ENCODE results near the gene FHAD1. TPM values are rescaled to one million over a fixed set of nuclear protein-coding genes. Genes with fewer than 3 reads are reported as not detected.
A peak's percentile ranks its signal among the peaks of the same experiment; 100 is the strongest.

FHAD1 gene
- total and polyA plus RNA-seq, 2 of the 13 experiments (the other 11 are each of a cell fraction or from before 2014, with no cell fraction given), result not detected

DNA sequence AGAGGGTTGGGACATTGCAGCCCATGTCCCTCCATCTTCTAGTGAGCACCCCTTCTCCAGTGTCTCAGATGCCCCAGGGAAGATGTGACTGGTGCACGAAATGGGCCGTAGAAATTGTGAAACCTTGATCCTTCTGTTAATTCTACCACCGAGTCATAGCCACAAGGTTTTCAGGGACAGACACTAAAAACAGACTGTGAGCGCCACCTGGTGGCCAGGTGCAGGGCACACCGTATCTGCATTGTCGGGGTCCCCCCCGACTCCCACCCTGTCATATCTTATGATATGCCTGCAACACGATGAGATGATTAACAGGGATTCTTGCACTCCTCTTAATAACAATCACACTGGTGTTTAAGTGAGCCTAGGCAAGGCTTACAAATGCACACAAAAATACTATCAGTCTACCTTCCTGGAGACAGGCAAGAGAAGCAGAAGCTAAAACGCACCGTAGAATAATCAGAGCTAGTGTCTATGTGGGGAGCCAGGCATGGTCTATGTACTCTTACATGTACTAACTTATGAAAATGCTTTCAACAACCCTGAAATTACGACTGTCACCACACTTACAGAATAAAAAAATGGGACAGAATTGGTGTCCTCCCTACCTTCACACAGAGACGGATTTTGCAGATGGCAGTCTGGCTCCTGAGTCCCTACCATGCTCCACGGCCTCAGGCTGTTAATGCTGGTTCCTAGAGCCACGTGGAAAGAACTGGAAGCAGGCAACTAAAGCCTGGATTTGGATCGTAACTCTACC, 57.9 kb downstream of the FHAD1 start:
- 19% methylated on average over 15 of the region's 15 CpGs for WGBS (ENCODE audit: low lambda C conversion rate)
- Histone ChIP-seq H2AFZ (ENCODE audit: low read length) (no peak overlapping the region), H3K4me1 (ENCODE audit: insufficient read depth, low read length) (peaks cover 19% of the 10 kb centered on the region), H3K4me3 (replicated peaks in 1 of 3; ENCODE audit: insufficient read depth in 1 of 3, low read depth in 2 of 3, low read length in 3 of 3) (no peak overlapping the region), H3K4me2 (ENCODE audit: low read depth, low read length) (no peak overlapping the region), H3K9me3 (ENCODE audit: low read length) (no peaks in the 10 kb centered on the region), H3K79me2 (ENCODE audit: insufficient read depth, low read length) (no peaks in the 10 kb centered on the region), H3K36me3 (replicated peaks in 1 of 2; ENCODE audit: control insufficient read depth in 1 of 2, insufficient read depth in 2 of 2, low read length in 2 of 2) (no peaks in the 10 kb centered on the region), H4K20me1 (ENCODE audit: insufficient read depth, low read length) (no peaks in the 10 kb centered on the region), H3K27me3 (ENCODE audit: control insufficient read depth in 1 of 2, insufficient read depth in 2 of 2, low read length in 2 of 2) (peaks cover 1 to 7% of the 10 kb centered on the region in 2 experiments; a peak in 3 of 5 replicates), H3K27ac (ENCODE audit: extremely low read length, insufficient read depth, low read length) (no peak overlapping the region), H3K9ac (ENCODE audit: insufficient read depth, low read depth, low read length) (no peak overlapping the region)
- intact Hi-C loops (cut with micrococcal nuclease; ENCODE audit: unreplicated experiment) (loop anchor here (1.0 kb wide), 2 partner anchors 177 to 195 kb away; no protein-coding TSS in a partner anchor), in situ Hi-C loops (cut with HindIII; ENCODE audit: extremely low pct_ligation_motif_present, low pct_unique_long_range_greater_than_20kb) (loop anchor here (10.0 kb wide), 1 partner anchor 180 kb away; no protein-coding TSS in a partner anchor)
- peak; percentile 55 for DNase-seq (ENCODE audit: low spot score)
- ATAC-seq, result peak; percentile 87
- ChIA-PET CTCF (ENCODE audit: low intra/inter-chr PET ratio, low total read pairs) (interaction anchor here (0.8 to 1.9 kb wide), 6 partner anchors 32 to 242 kb away, joined by 3 to 19 read pairs (median 5); no protein-coding TSS in a partner anchor), POLR2A (interaction anchor here (1.0 kb wide), 1 partner anchor 176 kb away, joined by 3 read pairs; no protein-coding TSS in a partner anchor)
- BruUV-seq (replicated peaks), result no TSS peak
- FAIRE-seq, result peak; percentile 97
- TF ChIP-seq ISX (CRISPR knock-in tag; conservative IDR thresholded peaks at IDR 0.05) (no peak), SP140L (CRISPR knock-in tag; IDR thresholded peaks at IDR 0.05; ENCODE audit: borderline replicate concordance) (0 out of 2 replicates have a peak, but pooled peaks have one; percentile 38), FOSL2 (CRISPR knock-in tag; IDR thresholded peaks at IDR 0.05) (0 out of 2 replicates have a peak, but pooled peaks have one; percentile 8), DNMT1 (CRISPR knock-in tag; IDR thresholded peaks at IDR 0.05) (0 out of 2 replicates have a peak, but pooled peaks have one; percentile 55), CEBPB (IDR thresholded peaks at IDR 0.05; ENCODE audit: borderline replicate concordance, low read depth, low read length) (0 out of 2 replicates have a peak, but pooled peaks have one; percentile 21), TEAD3 (CRISPR knock-in tag; optimal IDR thresholded peaks at IDR 0.05; ENCODE audit: borderline replicate concordance) (peak; percentile 44), ZNF501 (CRISPR knock-in tag; IDR thresholded peaks at IDR 0.05) (0 out of 2 replicates have a peak, but pooled peaks have one; percentile 11), ZNF781 (CRISPR knock-in tag; IDR thresholded peaks at IDR 0.05; ENCODE audit: borderline replicate concordance, not compliant biosample characterization) (peak; percentile 55), SMC3 (IDR thresholded peaks at IDR 0.05; ENCODE audit: low read length) (peak; percentile 90), KDM2A (CRISPR knock-in tag; IDR thresholded peaks at IDR 0.05; ENCODE audit: borderline replicate concordance, low read depth) (0 out of 2 replicates have a peak, but pooled peaks have one; percentile 35), MAZ (IDR thresholded peaks at IDR 0.05; ENCODE audit: borderline replicate concordance, low read depth, low read length) (0 out of 2 replicates have a peak, but pooled peaks have one; percentile 35), MAZ (CRISPR knock-in tag; IDR thresholded peaks at IDR 0.05; ENCODE audit: low read depth) (no peak), YY1 (IDR thresholded peaks at IDR 0.05; ENCODE audit: insufficient read depth, insufficient replicate concordance, low read depth, low read length) (peak; percentile 8), MED1 (CRISPR knock-in tag; IDR thresholded peaks at IDR 0.05) (no peak)
- TF ChIP-seq, protein P1, sequence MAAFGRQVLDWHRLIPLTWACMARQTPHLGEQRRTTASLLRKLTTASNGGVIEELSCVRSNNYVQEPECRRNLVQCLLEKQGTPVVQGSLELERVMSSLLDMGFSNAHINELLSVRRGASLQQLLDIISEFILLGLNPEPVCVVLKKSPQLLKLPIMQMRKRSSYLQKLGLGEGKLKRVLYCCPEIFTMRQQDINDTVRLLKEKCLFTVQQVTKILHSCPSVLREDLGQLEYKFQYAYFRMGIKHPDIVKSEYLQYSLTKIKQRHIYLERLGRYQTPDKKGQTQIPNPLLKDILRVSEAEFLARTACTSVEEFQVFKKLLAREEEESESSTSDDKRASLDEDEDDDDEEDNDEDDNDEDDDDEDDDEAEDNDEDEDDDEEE (CRISPR knock-in tag; IDR thresholded peaks at IDR 0.05), result peak; percentile 54; the same call in 1 of the 2 replicates
- TF ChIP-seq, protein P2, sequence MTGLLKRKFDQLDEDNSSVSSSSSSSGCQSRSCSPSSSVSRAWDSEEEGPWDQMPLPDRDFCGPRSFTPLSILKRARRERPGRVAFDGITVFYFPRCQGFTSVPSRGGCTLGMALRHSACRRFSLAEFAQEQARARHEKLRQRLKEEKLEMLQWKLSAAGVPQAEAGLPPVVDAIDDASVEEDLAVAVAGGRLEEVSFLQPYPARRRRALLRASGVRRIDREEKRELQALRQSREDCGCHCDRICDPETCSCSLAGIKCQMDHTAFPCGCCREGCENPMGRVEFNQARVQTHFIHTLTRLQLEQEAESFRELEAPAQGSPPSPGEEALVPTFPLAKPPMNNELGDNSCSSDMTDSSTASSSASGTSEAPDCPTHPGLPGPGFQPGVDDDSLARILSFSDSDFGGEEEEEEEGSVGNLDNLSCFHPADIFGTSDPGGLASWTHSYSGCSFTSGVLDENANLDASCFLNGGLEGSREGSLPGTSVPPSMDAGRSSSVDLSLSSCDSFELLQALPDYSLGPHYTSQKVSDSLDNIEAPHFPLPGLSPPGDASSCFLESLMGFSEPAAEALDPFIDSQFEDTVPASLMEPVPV (CRISPR knock-in tag; IDR thresholded peaks at IDR 0.05), result no peak
- TF ChIP-seq, protein P3, sequence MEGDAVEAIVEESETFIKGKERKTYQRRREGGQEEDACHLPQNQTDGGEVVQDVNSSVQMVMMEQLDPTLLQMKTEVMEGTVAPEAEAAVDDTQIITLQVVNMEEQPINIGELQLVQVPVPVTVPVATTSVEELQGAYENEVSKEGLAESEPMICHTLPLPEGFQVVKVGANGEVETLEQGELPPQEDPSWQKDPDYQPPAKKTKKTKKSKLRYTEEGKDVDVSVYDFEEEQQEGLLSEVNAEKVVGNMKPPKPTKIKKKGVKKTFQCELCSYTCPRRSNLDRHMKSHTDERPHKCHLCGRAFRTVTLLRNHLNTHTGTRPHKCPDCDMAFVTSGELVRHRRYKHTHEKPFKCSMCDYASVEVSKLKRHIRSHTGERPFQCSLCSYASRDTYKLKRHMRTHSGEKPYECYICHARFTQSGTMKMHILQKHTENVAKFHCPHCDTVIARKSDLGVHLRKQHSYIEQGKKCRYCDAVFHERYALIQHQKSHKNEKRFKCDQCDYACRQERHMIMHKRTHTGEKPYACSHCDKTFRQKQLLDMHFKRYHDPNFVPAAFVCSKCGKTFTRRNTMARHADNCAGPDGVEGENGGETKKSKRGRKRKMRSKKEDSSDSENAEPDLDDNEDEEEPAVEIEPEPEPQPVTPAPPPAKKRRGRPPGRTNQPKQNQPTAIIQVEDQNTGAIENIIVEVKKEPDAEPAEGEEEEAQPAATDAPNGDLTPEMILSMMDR (CRISPR knock-in tag; IDR thresholded peaks at IDR 0.05), result peak; percentile 94
- TF ChIP-seq, protein P4, sequence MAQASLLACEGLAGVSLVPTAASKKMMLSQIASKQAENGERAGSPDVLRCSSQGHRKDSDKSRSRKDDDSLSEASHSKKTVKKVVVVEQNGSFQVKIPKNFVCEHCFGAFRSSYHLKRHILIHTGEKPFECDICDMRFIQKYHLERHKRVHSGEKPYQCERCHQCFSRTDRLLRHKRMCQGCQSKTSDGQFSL (CRISPR knock-in tag; IDR thresholded peaks at IDR 0.05), result peak; percentile 47; the same call in 1 of the 2 replicates

Data from HepG2 (cell line).